GM12873 (cell line): ENCODE measurements around the gene SUSD4.

Experiments
- TF ChIP-seq, protein P1 (sequence below): IDR thresholded peaks from 2 replicates; pipeline ENCODE4 v1.5.1; 2012; ENCODE audit warnings: low read depth, mild to moderate bottlenecking, moderate library complexity, low read length, control low read depth; ENCODE audit not compliant: insufficient read depth; ENCODE audit errors: missing control alignments

The SUSD4 gene

GRCh38 chr1:223258751-223259198, 105.2 kb downstream of the SUSD4 start:
- TF ChIP-seq, protein P1, sequence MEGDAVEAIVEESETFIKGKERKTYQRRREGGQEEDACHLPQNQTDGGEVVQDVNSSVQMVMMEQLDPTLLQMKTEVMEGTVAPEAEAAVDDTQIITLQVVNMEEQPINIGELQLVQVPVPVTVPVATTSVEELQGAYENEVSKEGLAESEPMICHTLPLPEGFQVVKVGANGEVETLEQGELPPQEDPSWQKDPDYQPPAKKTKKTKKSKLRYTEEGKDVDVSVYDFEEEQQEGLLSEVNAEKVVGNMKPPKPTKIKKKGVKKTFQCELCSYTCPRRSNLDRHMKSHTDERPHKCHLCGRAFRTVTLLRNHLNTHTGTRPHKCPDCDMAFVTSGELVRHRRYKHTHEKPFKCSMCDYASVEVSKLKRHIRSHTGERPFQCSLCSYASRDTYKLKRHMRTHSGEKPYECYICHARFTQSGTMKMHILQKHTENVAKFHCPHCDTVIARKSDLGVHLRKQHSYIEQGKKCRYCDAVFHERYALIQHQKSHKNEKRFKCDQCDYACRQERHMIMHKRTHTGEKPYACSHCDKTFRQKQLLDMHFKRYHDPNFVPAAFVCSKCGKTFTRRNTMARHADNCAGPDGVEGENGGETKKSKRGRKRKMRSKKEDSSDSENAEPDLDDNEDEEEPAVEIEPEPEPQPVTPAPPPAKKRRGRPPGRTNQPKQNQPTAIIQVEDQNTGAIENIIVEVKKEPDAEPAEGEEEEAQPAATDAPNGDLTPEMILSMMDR, result no peak

- TF ChIP-seq, protein P1, result no peak
Measured at GRCh38 chr1:223257856-223258550, 106.0 kb downstream of the SUSD4 start.

- TF ChIP-seq, protein P1, result no peak
Measured at GRCh38 chr1:223256034-223256433, 107.9 kb downstream of the SUSD4 start.

GRCh38 chr1:223253916-223254315, 110.1 kb downstream of the SUSD4 start:
- TF ChIP-seq, protein P1, result no peak

DNA sequence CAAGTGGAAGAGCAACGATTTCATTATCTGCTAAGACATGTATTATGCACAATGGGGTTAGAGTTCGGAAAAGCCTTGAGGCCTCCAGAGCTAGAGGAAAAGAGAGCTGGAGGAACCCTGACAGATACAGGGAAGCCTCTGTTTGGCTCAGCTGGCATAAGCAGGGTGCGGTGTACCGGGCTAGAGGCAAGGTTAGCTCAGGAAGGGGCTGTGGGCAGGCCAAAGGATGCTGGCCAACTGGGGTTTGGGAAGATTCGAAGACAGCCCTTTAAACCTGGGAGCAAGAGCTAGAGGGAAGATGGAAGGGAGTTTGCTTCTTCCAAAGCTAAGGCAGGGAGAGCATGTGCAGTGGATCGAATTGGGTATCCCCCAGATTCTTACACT, 113.4 kb downstream of the SUSD4 start:
- TF ChIP-seq, protein P1, result no peak

DNA sequence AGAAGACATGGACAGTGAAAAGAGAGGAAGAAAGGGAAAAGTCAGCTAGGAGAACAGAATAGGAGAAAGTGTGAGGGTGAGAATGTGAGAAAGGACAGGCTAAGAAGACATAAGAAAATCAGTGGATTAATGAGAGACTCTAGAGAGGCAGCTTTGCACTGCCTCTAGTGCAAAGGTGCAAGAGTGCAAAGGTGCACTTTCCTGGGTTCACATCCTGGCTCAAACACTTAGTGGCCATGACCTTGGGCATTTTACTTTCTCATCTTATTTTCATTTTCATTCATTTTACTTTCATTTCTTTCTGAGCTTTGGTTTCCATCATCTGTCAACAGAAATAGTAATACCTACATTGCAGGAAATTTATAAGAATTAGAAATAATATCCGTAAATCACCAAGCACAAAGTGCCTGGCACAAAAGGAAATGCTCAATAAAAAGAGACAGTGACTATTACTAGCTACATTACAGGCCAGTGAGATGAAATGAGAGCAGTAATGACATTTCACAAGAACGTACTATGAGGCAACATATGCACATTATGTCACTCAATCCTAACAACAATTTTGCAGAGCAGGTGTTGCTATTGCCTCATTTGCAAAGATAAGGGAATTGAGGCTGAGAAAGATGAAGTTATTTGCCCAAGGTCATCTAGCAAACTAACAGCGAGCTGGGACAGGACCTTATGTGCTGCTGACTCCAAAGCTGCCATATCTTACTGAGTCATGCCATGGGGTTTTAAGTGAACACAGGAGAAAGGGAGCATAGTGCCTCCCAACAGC, 113.9 kb downstream of the SUSD4 start:
- TF ChIP-seq, protein P1, result no peak

DNA sequence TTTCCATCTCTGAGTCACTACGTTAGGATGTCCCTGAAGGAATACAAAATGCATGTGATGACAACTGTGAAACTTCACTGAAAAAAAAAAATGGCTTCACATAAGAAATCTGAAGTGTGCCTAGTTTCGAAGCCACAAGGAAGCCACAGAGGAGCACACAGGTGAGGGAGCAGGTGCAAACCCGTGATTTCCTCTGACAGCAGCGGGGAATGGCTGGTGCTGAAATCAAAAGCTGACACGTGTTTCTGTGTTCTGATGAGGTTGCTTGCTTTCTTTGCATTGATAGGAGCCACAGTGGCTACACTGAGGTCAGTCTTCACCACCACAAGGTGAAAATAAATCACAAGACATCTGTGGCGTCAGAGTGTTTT, 115.2 kb downstream of the SUSD4 start:
- TF ChIP-seq, protein P1, result no peak
